PC-3 (cell line): ENCODE results near the gene SCAP. TPM values are rescaled to one million over a fixed set of nuclear protein-coding genes. Genes with fewer than 3 reads are reported as not detected.

Experiments used
- ATAC-seq: fragments of 200-7000 bp; cut with Tn5 transposase; 2 replicates; pipeline ENCODE4 v1.9.1; 2020; ENCODE audit warnings: mild to moderate bottlenecking, moderate library complexity
- BruUV-seq: library from RNA; stranded (reverse); fragments of 400-500 nt; replicated peaks from 2 replicates; lab custom pipeline; 2021; lab: Mats Ljungman, UMichigan
- CTCF ChIA-PET: fragments of 300-600 bp; sonication (Branson Sonifier 250); formaldehyde crosslinking; loops from one replicate; lab custom pipeline; 2022; ENCODE audit warnings: antibody characterized with exemption; lab: Charles Lee
- POLR2A ChIA-PET: fragments of 300-600 bp; sonication (Branson Sonifier 250); formaldehyde crosslinking; loops from one replicate; lab custom pipeline; 2022; ENCODE audit warnings: antibody characterized with exemption; ENCODE audit not compliant: unreplicated experiment; lab: Charles Lee
- DNase-seq: peaks from one replicate; pipeline ENCODE4 v3.0.0-alpha.2; 2015
- H2AFZ ChIP-seq: fragments of 300-600 bp; sonication (generic); 2 replicates; pipeline ENCODE4 v1.6.0; 2016; ENCODE audit warnings: antibody characterized with exemption, low read length
- H3F3A ChIP-seq: fragments of 300-600 bp; sonication (generic); one replicate; pipeline ENCODE4 v1.6.0; 2017; ENCODE audit warnings: antibody characterized with exemption, low read length, control low read depth, mild to moderate bottlenecking; ENCODE audit not compliant: unreplicated experiment
- H3K27ac ChIP-seq: fragments of 300-600 bp; sonication (generic); 2 replicates; pipeline ENCODE4 v1.5.1; 2016; ENCODE audit warnings: mild to moderate bottlenecking, low read length
- H3K27me3 ChIP-seq: fragments of 300-600 bp; sonication (generic); 2 replicates; pipeline ENCODE4 v1.6.1; 2016; ENCODE audit warnings: low read length, mixed read lengths
- H3K36me3 ChIP-seq: fragments of 300-600 bp; sonication (generic); 2 replicates; pipeline ENCODE4 v1.6.1; 2016; ENCODE audit warnings: low read depth, mixed run types, low read length, mixed read lengths
- H3K4me1 ChIP-seq: fragments of 300-600 bp; sonication (generic); 2 replicates; pipeline ENCODE4 v1.5.1; 2016; ENCODE audit warnings: low read length; ENCODE audit not compliant: insufficient read depth
- H3K4me2 ChIP-seq: fragments of 300-600 bp; sonication (generic); 2 replicates; pipeline ENCODE4 v1.6.0; 2016; ENCODE audit warnings: low read length
- H3K4me3 ChIP-seq: fragments of 300-600 bp; sonication (generic); 2 replicates; pipeline ENCODE4 v1.5.1; 2016; ENCODE audit warnings: mild to moderate bottlenecking, low read length, mixed read lengths
- H3K79me2 ChIP-seq: fragments of 300-600 bp; sonication (generic); 2 replicates; pipeline ENCODE4 v1.6.1; 2017; ENCODE audit warnings: low read length, mixed read lengths
- H3K9ac ChIP-seq: fragments of 300-600 bp; sonication (generic); 2 replicates; pipeline ENCODE4 v1.6.0; 2016; ENCODE audit warnings: mild to moderate bottlenecking, low read length
- H3K9me2 ChIP-seq: fragments of 300-600 bp; sonication (generic); replicated peaks from 2 replicates; pipeline ENCODE4 v1.6.1; 2016; ENCODE audit warnings: mixed run types, low read length, mixed read lengths
- H3K9me3 ChIP-seq: fragments of 300-600 bp; sonication (generic); 2 replicates; pipeline ENCODE4 v1.6.1; 2016; ENCODE audit warnings: low read length, mixed read lengths
- H4K20me1 ChIP-seq: fragments of 300-600 bp; sonication (generic); 2 replicates; pipeline ENCODE4 v1.6.1; 2016; ENCODE audit warnings: low read length, mixed read lengths
- EZH2 ChIP-seq: fragments of 300-600 bp; sonication (generic); IDR thresholded peaks from one replicate; pipeline ENCODE4 v1.6.1; 2017; ENCODE audit warnings: antibody characterized with exemption, mild to moderate bottlenecking, low read length; ENCODE audit not compliant: unreplicated experiment
- EZH2phosphoT487 ChIP-seq: fragments of 300-600 bp; sonication (generic); IDR thresholded peaks from 2 replicates; pipeline ENCODE4 v1.6.1; 2018; ENCODE audit warnings: mild to moderate bottlenecking, antibody characterized with exemption, low read length, borderline replicate concordance
- intact Hi-C: fragments of 100-400 bp; cut with micrococcal nuclease; formaldehyde crosslinking; loops from 2 replicates; pipeline ENCODE4 v1.9.0; 2023
- total RNA-seq: library from RNA; depleted of rRNA; stranded (reverse); fragments of >200 nt; gene quantifications from 2 replicates; pipeline ENCODE4 v1.2.3, GENCODE V29; 2014; rRNA removed
- TF ChIP-seq, protein P1 (sequence below): fragments of 300-600 bp; sonication (generic); conservative IDR thresholded peaks from 2 replicates; pipeline ENCODE4 v1.5.1; 2017; ENCODE audit warnings: antibody characterized with exemption, low read depth, mild to moderate bottlenecking, low read length

SCAP gene
- total RNA-seq, 1 experiment from 2014 or later, result 84.7 TPM

GRCh38 chr3:47366833-47367232 is 108.9 kb downstream of the SCAP start:
- Histone ChIP-seq H2AFZ (no peak overlapping the region), H3K27ac (no peak overlapping the region), H3K4me2 (no peak overlapping the region), H3F3A (no peaks in the 10 kb centered on the region), H3K4me1 (peaks cover 11% of the 10 kb centered on the region; the same call in 1 of the 2 replicates), H3K36me3 (no peaks in the 10 kb centered on the region), H3K9me3 (no peaks in the 10 kb centered on the region), H3K9ac (no peak overlapping the region), H3K9me2 (no peaks in the 10 kb centered on the region), H4K20me1 (no peaks in the 10 kb centered on the region), H3K79me2 (no peaks in the 10 kb centered on the region), H3K4me3 (no peak overlapping the region), H3K27me3 (no peaks in the 10 kb centered on the region)
- no TSS peak for BruUV-seq
- intact Hi-C loops, result no loop called here
- ChIA-PET POLR2A (no interaction called here), CTCF (no interaction called here)
- DNase-seq, result no peak
- TF ChIP-seq, protein P1, sequence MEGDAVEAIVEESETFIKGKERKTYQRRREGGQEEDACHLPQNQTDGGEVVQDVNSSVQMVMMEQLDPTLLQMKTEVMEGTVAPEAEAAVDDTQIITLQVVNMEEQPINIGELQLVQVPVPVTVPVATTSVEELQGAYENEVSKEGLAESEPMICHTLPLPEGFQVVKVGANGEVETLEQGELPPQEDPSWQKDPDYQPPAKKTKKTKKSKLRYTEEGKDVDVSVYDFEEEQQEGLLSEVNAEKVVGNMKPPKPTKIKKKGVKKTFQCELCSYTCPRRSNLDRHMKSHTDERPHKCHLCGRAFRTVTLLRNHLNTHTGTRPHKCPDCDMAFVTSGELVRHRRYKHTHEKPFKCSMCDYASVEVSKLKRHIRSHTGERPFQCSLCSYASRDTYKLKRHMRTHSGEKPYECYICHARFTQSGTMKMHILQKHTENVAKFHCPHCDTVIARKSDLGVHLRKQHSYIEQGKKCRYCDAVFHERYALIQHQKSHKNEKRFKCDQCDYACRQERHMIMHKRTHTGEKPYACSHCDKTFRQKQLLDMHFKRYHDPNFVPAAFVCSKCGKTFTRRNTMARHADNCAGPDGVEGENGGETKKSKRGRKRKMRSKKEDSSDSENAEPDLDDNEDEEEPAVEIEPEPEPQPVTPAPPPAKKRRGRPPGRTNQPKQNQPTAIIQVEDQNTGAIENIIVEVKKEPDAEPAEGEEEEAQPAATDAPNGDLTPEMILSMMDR, result no peak
- TF ChIP-seq EZH2phosphoT487, result no peak
- TF ChIP-seq EZH2, result no peak
- no peak for ATAC-seq

DNA sequence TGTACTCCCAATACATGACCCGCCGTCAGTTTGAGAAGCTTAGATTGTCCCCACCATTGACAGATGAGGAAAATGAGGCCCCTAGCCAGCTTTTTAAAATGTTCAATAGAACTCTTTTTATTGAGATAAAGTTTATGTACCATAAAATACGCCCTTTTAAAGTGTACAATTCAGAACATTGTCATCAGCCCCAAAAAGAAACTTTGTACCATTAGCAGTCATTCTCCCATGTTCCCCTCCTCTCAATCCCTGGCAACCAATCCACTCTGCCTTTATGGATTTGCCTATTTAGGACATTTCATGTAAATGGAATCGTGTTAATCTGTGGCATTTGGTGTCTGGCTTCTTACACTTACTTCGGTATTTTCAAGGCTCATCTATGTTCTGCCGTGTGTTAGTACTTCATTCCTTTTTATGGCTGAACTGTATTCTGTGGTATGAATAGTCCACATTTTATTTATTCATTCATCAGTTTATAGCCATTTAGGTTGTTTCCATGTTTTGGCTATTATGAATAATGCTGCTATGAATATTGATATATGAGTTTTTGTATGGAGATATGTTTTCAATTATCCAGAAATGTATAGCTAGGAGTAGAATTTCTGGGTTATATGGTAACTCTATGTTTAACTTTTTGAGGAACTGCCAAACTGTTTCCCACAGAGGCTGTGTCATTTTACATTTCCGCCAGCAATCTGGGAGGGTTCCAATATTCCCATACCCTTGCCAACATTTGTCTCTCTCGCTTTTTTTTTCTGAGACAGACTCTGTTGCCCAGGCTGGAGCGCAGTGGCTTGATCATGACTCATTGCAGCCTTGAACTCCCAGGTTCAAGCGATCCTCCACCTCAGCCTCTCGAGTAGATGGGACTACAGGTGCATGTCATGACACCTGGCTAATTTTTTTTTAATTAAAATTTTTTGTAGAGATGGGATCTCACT is 110.3 kb downstream of the SCAP start:
- ChIA-PET POLR2A (interaction anchor here (0.6 kb wide), 1 partner anchor 15 kb away, joined by 5 read pairs; the partner anchor contains the start of gene PTPN23), CTCF (no interaction called here)
- Histone ChIP-seq H3K27me3 (no peaks in the 10 kb centered on the region), H3K4me1 (peaks cover 11% of the 10 kb centered on the region; the same call in 1 of the 2 replicates), H3K9ac (no peak overlapping the region), H2AFZ (no peak overlapping the region), H3F3A (no peaks in the 10 kb centered on the region), H4K20me1 (no peaks in the 10 kb centered on the region), H3K4me2 (peak overlapping the region; percentile 25), H3K9me2 (no peaks in the 10 kb centered on the region), H3K4me3 (no peak overlapping the region), H3K79me2 (no peaks in the 10 kb centered on the region), H3K27ac (no peak overlapping the region), H3K9me3 (no peaks in the 10 kb centered on the region), H3K36me3 (no peaks in the 10 kb centered on the region)
- intact Hi-C loops, result loop anchor here (2.0 kb wide), 1 partner anchor 31 kb away; no protein-coding TSS in a partner anchor
- DNase-seq (peak; percentile 86), ATAC-seq (peak; percentile 79)
- TF ChIP-seq EZH2phosphoT487 (no peak), EZH2 (no peak)
- TF ChIP-seq, protein P1, result no peak
- BruUV-seq, result no TSS peak

Other genes starting within 250 kb of the SCAP start
- gene KIF9, start 193.1 kb downstream of the SCAP start, total RNA-seq, result 16.2 and 22.7 TPM in 2 replicates
- 28.6 and 36.5 TPM in 2 replicates for gene KLHL18, start 193.0 kb downstream of the SCAP start, total RNA-seq
- 22.3 and 28.7 TPM in 2 replicates for gene PTPN23, start 94.9 kb downstream of the SCAP start, total RNA-seq
- gene ELP6, start 37.8 kb upstream of the SCAP start, total RNA-seq, result 64.5 and 97.9 TPM in 2 replicates
- gene CSPG5, start 102.9 kb upstream of the SCAP start, total RNA-seq, result 0.66 and 1.2 TPM in 2 replicates